Astrocyte of the spinal cord (primary cell): ENCODE results near the gene SPRR4.

ENCODE experiments used
- DNase-seq: peaks from one replicate; pipeline ENCODE4 v3.0.0; 2011; ENCODE audit warnings: low read depth, low spot score
- H3K4me3 ChIP-seq: 2 replicates; pipeline ENCODE4 v1.5.1; 2011; ENCODE audit warnings: low read depth, mild to moderate bottlenecking, low read length, moderate library complexity
- CTCF ChIP-seq: IDR thresholded peaks from 2 replicates; pipeline ENCODE4 v1.5.1; 2012; ENCODE audit warnings: low read depth, mild to moderate bottlenecking, low read length, inconsistent platforms
- in situ Hi-C: cut with HindIII; loops from 2 replicates; pipeline ENCODE4 v1.10.0; 2017; ENCODE audit warnings: low sequenced_read_pairs

The SPRR4 gene

GRCh38 chr1:152972196-152972886, 1.9 kb downstream of the SPRR4 start:
- no peak for TF ChIP-seq CTCF
- no peak for DNase-seq
- no peak overlapping the region for H3K4me3 ChIP-seq
- in situ Hi-C loops: no loop called here

GRCh38 chr1:152976688-152977087, 6.2 kb downstream of the SPRR4 start:
- in situ Hi-C loops: no loop called here
- DNase-seq: no peak
- H3K4me3 ChIP-seq: no peak overlapping the region
- TF ChIP-seq CTCF: no peak

GRCh38 chr1:152977614-152978013, 7.2 kb downstream of the SPRR4 start:
- DNase-seq: no peak
- no peak overlapping the region for H3K4me3 ChIP-seq
- in situ Hi-C loops: no loop called here
- no peak for TF ChIP-seq CTCF

- DNase-seq: no peak
- in situ Hi-C loops: no loop called here
- H3K4me3 ChIP-seq: no peak overlapping the region
- no peak for TF ChIP-seq CTCF
Measured at GRCh38 chr1:152980676-152981075, 10.2 kb downstream of the SPRR4 start.

- no peak overlapping the region for H3K4me3 ChIP-seq
- DNase-seq: no peak
- TF ChIP-seq CTCF: no peak
- in situ Hi-C loops: no loop called here
Measured at GRCh38 chr1:152981146-152981871, 10.9 kb downstream of the SPRR4 start.

- no peak for DNase-seq
- no peak for TF ChIP-seq CTCF
- H3K4me3 ChIP-seq: no peak overlapping the region
- in situ Hi-C loops: no loop called here
Measured at GRCh38 chr1:152982076-152982475, 11.6 kb downstream of the SPRR4 start.
